ENCODE measurements around the gene PBX4. TPM values are rescaled to one million over a fixed set of nuclear protein-coding genes. Genes with fewer than 3 reads are reported as not detected.
A peak's percentile ranks its signal among the peaks of the same experiment; 100 is the strongest.

The PBX4 gene
- total RNA-seq, 4 donors from 2014 or later = 2.2 to 10.1 (median 3.5) TPM

GRCh38 chr19:19647037-19647835, 28.7 kb upstream of the PBX4 start:
- no peak for TF ChIP-seq CTCF (IDR thresholded peaks at IDR 0.05)
- DNase-seq (ENCODE audit: low spot score) (no peak), ATAC-seq (ENCODE audit: low FRiP score) (no peak)

GRCh38 chr19:19645233-19645870, 26.9 kb upstream of the PBX4 start:
- no peak for TF ChIP-seq CTCF (IDR thresholded peaks at IDR 0.05)
- no peak for DNase-seq (ENCODE audit: low spot score)
- no peak for ATAC-seq (ENCODE audit: low FRiP score)

GRCh38 chr19:19644054-19644388, 25.5 kb upstream of the PBX4 start:
- no peak for TF ChIP-seq CTCF (IDR thresholded peaks at IDR 0.05)
- no peak for ATAC-seq (ENCODE audit: low FRiP score)

GRCh38 chr19:19643158-19644053, 24.9 kb upstream of the PBX4 start, which contains the start of gene GMIP:
TSS of gene GMIP (minus strand) at chr19:19643657. CDS start at chr19:19643529, 128 bp downstream.
- peak; percentile 63 for DNase-seq (ENCODE audit: low spot score)
- peak in 2 of 3 donors; percentile 28 to 75 for TF ChIP-seq CTCF (IDR thresholded peaks at IDR 0.05)
- peak; percentile 75 for ATAC-seq (ENCODE audit: low FRiP score)

More at GRCh38 chr19:19644054-19644388, 25.5 kb upstream of the PBX4 start:
- DNase-seq (ENCODE audit: low spot score) = no peak

GRCh38 chr19:19642506-19643157, 24.1 kb upstream of the PBX4 start:
- ATAC-seq (ENCODE audit: low FRiP score) (no peak), DNase-seq (ENCODE audit: low spot score) (no peak)
- TF ChIP-seq CTCF (IDR thresholded peaks at IDR 0.05) = no peak

GRCh38 chr19:19637523-19638251, 19.2 kb upstream of the PBX4 start:
- no peak for TF ChIP-seq CTCF (IDR thresholded peaks at IDR 0.05)
- ATAC-seq (ENCODE audit: low FRiP score) (no peak), DNase-seq (ENCODE audit: low spot score) (no peak)

Data from omental fat pad (tissue), 4 donors.